ENCODE measurements around the gene NBL1.

GRCh38 chr1:19694298-19694697, 50.2 kb downstream of the NBL1 start:
- TF ChIP-seq GLIS3 (CRISPR knock-in tag; IDR thresholded peaks at IDR 0.05) (no peak), ZNF565 (CRISPR knock-in tag; conservative IDR thresholded peaks at IDR 0.05; ENCODE audit: low read depth) (no peak), ZNF70 (CRISPR knock-in tag; IDR thresholded peaks at IDR 0.05) (no peak), ISL1 (CRISPR knock-in tag; IDR thresholded peaks at IDR 0.05) (no peak), CREB5 (CRISPR knock-in tag; IDR thresholded peaks at IDR 0.05; ENCODE audit: low read depth) (no peak), ZNF8 (CRISPR knock-in tag; IDR thresholded peaks at IDR 0.05) (no peak), ZFP3 (CRISPR knock-in tag; IDR thresholded peaks at IDR 0.05) (no peak), ZFP30 (CRISPR knock-in tag; IDR thresholded peaks at IDR 0.05) (no peak)

Measured in SK-N-SH treated with all-trans-retinoic acid at 6 μM for 48 hours (cell line).